K562 (cell line): ENCODE measurements around the gene ANO1. TPM values are rescaled to one million over a fixed set of nuclear protein-coding genes. Genes with fewer than 3 reads are reported as not detected.

Source experiments
- ATAC-seq: fragments of 200-7000 bp; cut with Tn5 transposase; 3 replicates; pipeline ENCODE4 v1.9.1; 2020; ENCODE audit warnings: moderate library complexity
- BruUV-seq: library from RNA; stranded (reverse); fragments of 400-500 nt; replicated peaks from 2 replicates; lab custom pipeline; 2021; lab: Mats Ljungman, UMichigan
- CTCF ChIA-PET: fragments of 300-600 bp; formaldehyde crosslinking; extraction: SDS; loops from one replicate; lab custom pipeline; 2021; ENCODE audit warnings: low intra/inter-chr PET ratio; lab: Yijun Ruan, JAX
- POLR2A ChIA-PET: fragments of 300-600, 350-650 bp; sonication (Branson Sonifier 250); formaldehyde crosslinking; extraction: SDS; loops from one replicate; lab custom pipeline; 2021; ENCODE audit warnings: antibody characterized with exemption, inconsistent platforms; lab: Yijun Ruan, JAX
- DNase-seq, 4 experiments: peaks; one replicate each; pipeline versions ENCODE4 v3.0.0 to v3.0.0-alpha.2; 2011 to 2018; ENCODE audit warnings: low spot score in 3 of 4, mixed read lengths in 3 of 4; ENCODE audit errors: extremely low read depth in 1 of 4
- FAIRE-seq: peaks from 2 replicates; lab custom pipeline; 2011; peaks lifted over from hg19 to GRCh38; lab: Jason Lieb, UNC
- H2AFZ ChIP-seq: 2 replicates; pipeline ENCODE4 v1.6.0; 2011; ENCODE audit warnings: low read depth, low read length, control low read depth, inconsistent platforms
- H3K27ac ChIP-seq: fragments of 200-600 bp; 3 replicates; pipeline ENCODE4 v1.8.0; 2011; ENCODE audit warnings: low read depth, mild to moderate bottlenecking, control low read depth, inconsistent platforms, low read length, moderate library complexity, mixed read lengths; ENCODE audit errors: extremely low read depth
- H3K27me3 ChIP-seq, 2 experiments: fragments of 300-600 bp in 1 of 2; 2 replicates in 1 of 2; 3 replicates in 1 of 2; pipeline versions ENCODE4 v1.6.0 to v1.8.0; 2011; ENCODE audit warnings: inconsistent platforms in 2 of 2, low read length in 2 of 2, mild to moderate bottlenecking in 1 of 2, mixed read lengths in 1 of 2, moderate library complexity in 1 of 2; ENCODE audit not compliant: control insufficient read depth in 2 of 2, insufficient read depth in 2 of 2
- H3K36me3 ChIP-seq: fragments of 300-600 bp; 3 replicates; pipeline ENCODE4 v1.8.0; 2011; ENCODE audit warnings: mild to moderate bottlenecking, low read length, inconsistent platforms; ENCODE audit not compliant: control insufficient read depth, insufficient read depth
- H3K4me1 ChIP-seq, 2 experiments: fragments of 200-600 bp in 1 of 2; replicated peaks in 1 of 2; 2 replicates in 1 of 2; 3 replicates in 1 of 2; pipeline versions ENCODE4 v1.5.1 to v1.8.0; 2011; ENCODE audit warnings: inconsistent platforms in 2 of 2, low read length in 2 of 2, mild to moderate bottlenecking in 1 of 2, mixed read lengths in 1 of 2, moderate library complexity in 1 of 2; ENCODE audit not compliant: control insufficient read depth in 2 of 2, insufficient read depth in 2 of 2
- H3K4me2 ChIP-seq: 2 replicates; pipeline ENCODE4 v1.6.1; 2011; ENCODE audit warnings: low read length, control low read depth, inconsistent platforms, mixed read lengths; ENCODE audit not compliant: insufficient read depth
- H3K4me3 ChIP-seq: fragments of 200-600 bp; sonication (generic), shearing (Covaris generic); 2 replicates; pipeline ENCODE4 v1.5.1; 2016; ENCODE audit warnings: control low read depth, inconsistent platforms
- H3K79me2 ChIP-seq: fragments of 200-600 bp; 3 replicates; pipeline ENCODE4 v1.8.0; 2011; ENCODE audit warnings: low read length, inconsistent platforms; ENCODE audit not compliant: control insufficient read depth, insufficient read depth
- H3K9ac ChIP-seq, 2 experiments: 2 replicates each; pipeline versions ENCODE4 v1.6.0 to v1.6.1; 2011; ENCODE audit warnings: low read depth in 2 of 2, low read length in 2 of 2, control low read depth in 1 of 2, inconsistent platforms in 1 of 2, mild to moderate bottlenecking in 1 of 2, mixed read lengths in 1 of 2; ENCODE audit not compliant: insufficient read depth in 1 of 2
- H3K9me1 ChIP-seq: one replicate; pipeline ENCODE4 v1.6.0; 2011; ENCODE audit warnings: inconsistent platforms, mild to moderate bottlenecking, low read length, moderate library complexity; ENCODE audit not compliant: control insufficient read depth, insufficient read depth
- H3K9me3 ChIP-seq: replicated peaks from 2 replicates; pipeline ENCODE4 v1.5.1; 2011; ENCODE audit warnings: low read depth, low read length, inconsistent platforms; ENCODE audit not compliant: control insufficient read depth, insufficient read depth
- H4K20me1 ChIP-seq: replicated peaks from 2 replicates; pipeline ENCODE4 v1.6.1; 2011; ENCODE audit warnings: low read length, inconsistent platforms, mixed read lengths; ENCODE audit not compliant: control insufficient read depth, insufficient read depth
- ADNP ChIP-seq: fragments of 200-800 bp; sonication (Bioruptor generic); IDR thresholded peaks from 2 replicates; pipeline ENCODE4 v1.6.1; 2016; ENCODE audit warnings: missing genetic modification characterization, missing compliant biosample characterization
- CBX2 ChIP-seq: fragments of 200-600 bp; sonication (generic); IDR thresholded peaks from one replicate; pipeline ENCODE4 v1.6.1; 2012; ENCODE audit warnings: mild to moderate bottlenecking, low read length, inconsistent platforms; ENCODE audit not compliant: insufficient read depth, poor library complexity, severe bottlenecking
- CTBP1 ChIP-seq: fragments of 450-650 bp; IDR thresholded peaks from 2 replicates; pipeline ENCODE4 v1.6.1; 2016; ENCODE audit warnings: borderline replicate concordance
- ETV1 ChIP-seq: fragments of 450-650 bp; conservative IDR thresholded peaks from 2 replicates; pipeline ENCODE4 v1.6.1; 2016; ENCODE audit warnings: missing genetic modification characterization, control low read depth, low read depth, missing compliant biosample characterization
- MTF1 ChIP-seq: fragments of 250-450 bp; sonication (Bioruptor Pico); IDR thresholded peaks from 2 replicates; pipeline ENCODE4 v1.9.0; 2021; ENCODE audit warnings: moderate library complexity, mild to moderate bottlenecking, inconsistent platforms, borderline replicate concordance
- MXI1 ChIP-seq: IDR thresholded peaks from 2 replicates; pipeline ENCODE4 v1.6.1; 2011; ENCODE audit warnings: low read depth, mild to moderate bottlenecking, improper control_type of control experiment, low read length
- NCOA1 ChIP-seq: fragments of 450-650 bp; IDR thresholded peaks from 2 replicates; pipeline ENCODE4 v1.6.1; 2016; ENCODE audit warnings: low read depth
- PCBP1 ChIP-seq: fragments of 200-400 bp; formaldehyde crosslinking; IDR thresholded peaks from 2 replicates; pipeline ENCODE4 v1.6.1; 2018; ENCODE audit warnings: mild to moderate bottlenecking, low read depth, low read length; ENCODE audit not compliant: poor library complexity, severe bottlenecking
- RBM22 ChIP-seq: fragments of 200-400 bp; formaldehyde crosslinking; IDR thresholded peaks from 2 replicates; pipeline ENCODE4 v1.6.1; 2018; ENCODE audit warnings: low read length, low read depth; ENCODE audit not compliant: poor library complexity, severe bottlenecking
- RFX1 ChIP-seq: fragments of 450-650 bp; IDR thresholded peaks from 2 replicates; pipeline ENCODE4 v1.6.1; 2016; ENCODE audit warnings: mild to moderate bottlenecking, moderate library complexity
- SAFB2 ChIP-seq: fragments of 200-400 bp; formaldehyde crosslinking; IDR thresholded peaks from 2 replicates; pipeline ENCODE4 v1.6.1; 2018; ENCODE audit warnings: borderline replicate concordance, low read length, low read depth, moderate library complexity; ENCODE audit not compliant: severe bottlenecking
- SPI1 ChIP-seq: IDR thresholded peaks from 2 replicates; pipeline ENCODE4 v1.6.1; 2011; ENCODE audit warnings: low read depth, low read length, control low read depth, borderline replicate concordance
- XRCC5 ChIP-seq: fragments of 200-400 bp; formaldehyde crosslinking; IDR thresholded peaks from 2 replicates; pipeline ENCODE4 v1.6.1; 2017; ENCODE audit warnings: low read depth, mild to moderate bottlenecking, low read length
- ZC3H8 ChIP-seq: fragments of 450-650 bp; IDR thresholded peaks from 2 replicates; pipeline ENCODE4 v1.6.1; 2017
- ZNF253 ChIP-seq: fragments of 250-450 bp; sonication (Bioruptor Pico); conservative IDR thresholded peaks from 2 replicates; pipeline ENCODE4 v1.6.1; 2021; ENCODE audit warnings: mild to moderate bottlenecking
- ZNF699 ChIP-seq: fragments of 250-450 bp; sonication (Bioruptor Pico); IDR thresholded peaks from 2 replicates; pipeline ENCODE4 v1.8.0; 2021; ENCODE audit warnings: mild to moderate bottlenecking, moderate library complexity; ENCODE audit not compliant: insufficient replicate concordance
- WGBS: fragments of 100-300 bp; shearing (Covaris generic); methylation state at CpG from one replicate; pipeline ENCODE4 v1.1.6; 2016; ENCODE audit warnings: low coverage, mixed read lengths; ENCODE audit not compliant: insufficient coverage; ENCODE audit errors: missing lambda C conversion rate; 5-methylcytosine and 5-hydroxymethylcytosine counted together
- in situ Hi-C: fragments of 300-500 bp; cut with MboI; formaldehyde crosslinking; loops from 4 replicates; pipeline ENCODE4 v1.15.0; 2018; ENCODE audit warnings: inconsistent platforms, mixed read lengths
- intact Hi-C: fragments of 100-400 bp; cut with micrococcal nuclease; formaldehyde crosslinking; loops from 2 replicates; pipeline ENCODE4 v1.14.2; 2022
- polyA plus RNA-seq, 8 experiments: library from polyadenylated mRNA; depleted of rRNA in 4 of 8; stranded (reverse) in 5 of 8; unstranded in 3 of 8; fragments of >200 nt; fragmentation: Nextera tagmentation in 2 of 8; fragmentation: Illumina TruSeq in 1 of 8; extraction: Ambion mirVana in 2 of 8; extraction: Trizol in 1 of 8; gene quantifications; 2 replicates each; pipeline versions ENCODE4 v1.2.1 to v1.2.3, GENCODE V29; 2011 to 2014; ENCODE audit warnings: inconsistent platforms in 1 of 8, missing spikeins in 1 of 8
- total RNA-seq, 7 experiments: library from RNA; depleted of rRNA in 6 of 7; stranded (reverse); fragments of >200 nt in 6 of 7; fragmentation: Illumina TruSeq in 2 of 7; extraction: Trizol in 2 of 7; gene quantifications; 2 replicates each; pipeline versions ENCODE4 v1.2.1 to v1.2.3, GENCODE V29; 2011 to 2021; ENCODE audit warnings: low replicate concordance in 1 of 7

ANO1 gene
- total and polyA plus RNA-seq, 9 of the 15 experiments (the other 6 are each of a cell fraction or from before 2014, with no cell fraction given): not detected

- peaks cover 0 to 20% of the 10 kb centered on the region in 2 experiments; a peak in 3 of 5 replicates for H3K4me1 ChIP-seq
- no TSS peak for BruUV-seq
- peaks cover 5% of the 10 kb centered on the region; the same call in 1 of the 2 replicates for H4K20me1 ChIP-seq
- FAIRE-seq (no peak), ATAC-seq (no peak), DNase-seq (no peak)
- H2AFZ ChIP-seq: peak overlapping the region; percentile 63; the same call in 1 of the 2 replicates
- TF ChIP-seq ZNF253 (no peak), SAFB2 (no peak), SPI1 (peak; percentile 54; the same call in 1 of the 2 replicates)
- intact Hi-C loops (no loop called here), in situ Hi-C loops (no loop called here)
- no peak overlapping the region for H3K27ac ChIP-seq
- no peaks in the 10 kb centered on the region for H3K79me2 ChIP-seq
- POLR2A ChIA-PET: no interaction called here
- 23% methylated on average over 15 of the region's 15 CpGs for WGBS
- no peak overlapping the region for H3K9ac ChIP-seq
- H3K9me1 ChIP-seq: no peaks in the 10 kb centered on the region
- H3K4me2 ChIP-seq: no peak overlapping the region
- H3K9me3 ChIP-seq: no peaks in the 10 kb centered on the region
- H3K27me3 ChIP-seq: peaks cover 9 to 51% of the 10 kb centered on the region in 2 experiments; a peak in 3 of 5 replicates
- no peak overlapping the region for H3K4me3 ChIP-seq
- CTCF ChIA-PET: no interaction called here
- no peaks in the 10 kb centered on the region for H3K36me3 ChIP-seq
Observed at GRCh38 chr11:70175236-70175698, 97.2 kb downstream of the ANO1 start.

- no peak overlapping the region for H2AFZ ChIP-seq
- in situ Hi-C loops (no loop called here), intact Hi-C loops (no loop called here)
- no peak overlapping the region for H3K9ac ChIP-seq
- DNase-seq (peak; percentile 70 to 95 (median 92)), FAIRE-seq (peak; percentile 57), ATAC-seq (peak; percentile 98)
- H3K9me3 ChIP-seq: no peaks in the 10 kb centered on the region
- ChIA-PET POLR2A (interaction anchor here (0.6 kb wide), 2 partner anchors 21 to 63 kb away, joined by 3 read pairs; no protein-coding TSS in a partner anchor), CTCF (no interaction called here)
- WGBS: 44% methylated on average over 27 of the region's 39 CpGs
- no peaks in the 10 kb centered on the region for H3K79me2 ChIP-seq
- no peak overlapping the region for H3K4me3 ChIP-seq
- no peaks in the 10 kb centered on the region for H3K36me3 ChIP-seq
- no peak overlapping the region for H3K4me2 ChIP-seq
- H4K20me1 ChIP-seq: no peaks in the 10 kb centered on the region; the same call in 1 of the 2 replicates
- H3K27me3 ChIP-seq: peaks cover 20 to 53% of the 10 kb centered on the region in 2 experiments; a peak in 4 of 5 replicates
- no TSS peak for BruUV-seq
- H3K27ac ChIP-seq: no peak overlapping the region
- H3K9me1 ChIP-seq: no peaks in the 10 kb centered on the region
- peaks cover 0 to 22% of the 10 kb centered on the region in 2 experiments; a peak in 3 of 5 replicates for H3K4me1 ChIP-seq
- TF ChIP-seq MTF1 (CRISPR knock-in tag): no peak
- peak; percentile 63; the same call in 1 of the 2 replicates for TF ChIP-seq XRCC5
- peak; percentile 83 for TF ChIP-seq RBM22
- TF ChIP-seq CTBP1: no peak
- TF ChIP-seq NCOA1: no peak
- TF ChIP-seq ADNP (tag): no peak
- no peak for TF ChIP-seq CBX2
- peak; percentile 78; the same call in 1 of the 2 replicates for TF ChIP-seq MXI1
- no peak for TF ChIP-seq ETV1 (tag)
- TF ChIP-seq RFX1: peak; percentile 93
- TF ChIP-seq ZC3H8: no peak
- no peak for TF ChIP-seq PCBP1
- no peak for TF ChIP-seq ZNF699 (CRISPR knock-in tag)
Observed at GRCh38 chr11:70176940-70177689, 99.0 kb downstream of the ANO1 start.
